ENCODE results near the gene SLC44A1. TPM values are rescaled to one million over a fixed set of nuclear protein-coding genes. Genes with fewer than 3 reads are reported as not detected.
A peak's percentile ranks its signal among the peaks of the same experiment; 100 is the strongest.
"Not testable (repeated sequence)": the region's sequence is repeated elsewhere in the genome, so short reads cannot be mapped to it uniquely, and the experiment has no call there.

SLC44A1 gene
- total RNA-seq, 1 experiment from 2014 or later: 15.2 TPM

DNA sequence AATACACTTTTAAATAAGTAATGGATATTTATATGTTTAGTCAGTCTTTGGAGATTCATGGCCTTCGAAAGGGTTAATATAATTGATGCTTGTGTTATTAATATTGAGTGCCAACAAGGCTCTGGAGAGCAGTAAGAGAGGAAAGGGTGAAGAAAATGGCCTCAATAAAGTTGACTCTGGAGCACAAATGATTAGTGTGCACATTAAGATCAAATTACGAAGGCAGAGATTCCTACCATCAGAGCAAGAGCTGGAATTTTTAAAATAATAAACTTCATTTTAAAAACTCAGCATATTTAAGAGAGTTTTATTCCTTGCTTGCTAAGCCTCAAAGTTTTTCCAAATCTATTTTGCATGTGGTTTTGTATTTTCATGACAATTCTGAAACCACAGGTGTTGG lies 14.8 kb downstream of the SLC44A1 start:
- no peaks in the 10 kb centered on the region for H3K36me3 Mint-ChIP-seq (ENCODE audit: insufficient read depth, unreplicated experiment)
- POLR2A ChIA-PET: interaction anchor here (1.7 kb wide), 1 partner anchor 14 kb away, joined by 4 read pairs; no protein-coding TSS in a partner anchor
- H3K27me3 Mint-ChIP-seq (ENCODE audit: insufficient read depth, unreplicated experiment): no peaks in the 10 kb centered on the region
- CTCF ChIA-PET: no interaction called here
- intact Hi-C loops (cut with micrococcal nuclease): no loop called here
- DNase-seq (ENCODE audit: unreplicated experiment): no peak
- no TSS peak for BruUV-seq (replicated peaks)
- H3K9me3 Mint-ChIP-seq (ENCODE audit: unreplicated experiment): no peaks in the 10 kb centered on the region
- no peak overlapping the region for H3K4me3 Mint-ChIP-seq (ENCODE audit: unreplicated experiment)
- TF ChIP-seq, protein P1, sequence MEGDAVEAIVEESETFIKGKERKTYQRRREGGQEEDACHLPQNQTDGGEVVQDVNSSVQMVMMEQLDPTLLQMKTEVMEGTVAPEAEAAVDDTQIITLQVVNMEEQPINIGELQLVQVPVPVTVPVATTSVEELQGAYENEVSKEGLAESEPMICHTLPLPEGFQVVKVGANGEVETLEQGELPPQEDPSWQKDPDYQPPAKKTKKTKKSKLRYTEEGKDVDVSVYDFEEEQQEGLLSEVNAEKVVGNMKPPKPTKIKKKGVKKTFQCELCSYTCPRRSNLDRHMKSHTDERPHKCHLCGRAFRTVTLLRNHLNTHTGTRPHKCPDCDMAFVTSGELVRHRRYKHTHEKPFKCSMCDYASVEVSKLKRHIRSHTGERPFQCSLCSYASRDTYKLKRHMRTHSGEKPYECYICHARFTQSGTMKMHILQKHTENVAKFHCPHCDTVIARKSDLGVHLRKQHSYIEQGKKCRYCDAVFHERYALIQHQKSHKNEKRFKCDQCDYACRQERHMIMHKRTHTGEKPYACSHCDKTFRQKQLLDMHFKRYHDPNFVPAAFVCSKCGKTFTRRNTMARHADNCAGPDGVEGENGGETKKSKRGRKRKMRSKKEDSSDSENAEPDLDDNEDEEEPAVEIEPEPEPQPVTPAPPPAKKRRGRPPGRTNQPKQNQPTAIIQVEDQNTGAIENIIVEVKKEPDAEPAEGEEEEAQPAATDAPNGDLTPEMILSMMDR (IDR thresholded peaks at IDR 0.05; ENCODE audit: unreplicated experiment): no peak
- no peak overlapping the region for H3K27ac Mint-ChIP-seq (ENCODE audit: low read depth, unreplicated experiment)
- peaks cover 29% of the 10 kb centered on the region for H3K4me1 Mint-ChIP-seq (ENCODE audit: insufficient read depth, unreplicated experiment)

DNA sequence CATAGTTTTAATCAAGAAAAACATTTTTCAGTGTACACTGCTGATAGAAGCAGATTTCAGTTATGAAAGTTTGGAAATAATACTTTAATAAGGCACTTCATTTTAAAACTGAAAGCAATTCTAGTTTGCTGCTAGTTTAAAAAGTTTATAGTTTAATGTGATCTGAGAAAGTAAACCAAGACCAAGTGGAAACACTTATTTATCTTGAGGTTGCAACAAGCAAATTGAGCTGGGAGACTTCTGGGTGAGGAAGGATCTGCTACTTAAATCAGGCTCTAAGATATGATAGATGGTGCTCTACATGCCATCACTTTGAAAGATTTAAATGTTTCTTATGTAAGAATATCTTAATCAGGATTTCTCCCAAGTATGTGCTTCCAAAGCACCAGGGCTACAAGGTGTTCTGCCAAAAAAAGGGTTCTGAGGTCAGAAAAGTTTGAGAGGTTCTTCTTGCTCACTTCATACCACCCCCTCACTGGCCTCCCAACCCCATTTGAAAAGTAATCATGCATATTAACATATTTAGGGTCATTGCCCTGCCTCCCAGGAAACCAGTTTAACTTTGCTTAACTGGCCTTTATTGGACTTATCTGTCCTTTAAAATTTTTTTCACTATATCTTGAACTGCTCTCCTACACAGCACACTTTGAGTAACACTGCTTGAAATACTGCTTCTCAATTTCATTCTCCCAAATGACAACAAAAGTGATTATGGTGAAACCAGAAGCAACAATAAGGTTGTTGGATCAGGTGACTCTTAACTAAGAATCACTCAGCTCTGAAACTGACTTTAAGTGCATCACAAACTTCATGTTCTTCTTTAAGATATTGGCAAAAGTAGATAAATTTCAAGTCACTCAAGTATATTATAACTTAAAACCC lies 15.5 kb downstream of the SLC44A1 start:
- ChIA-PET CTCF (interaction anchor here (1.4 kb wide), 1 partner anchor 100 kb away, joined by 3 read pairs; no protein-coding TSS in a partner anchor), POLR2A (interaction anchor here (0.6 to 1.7 kb wide), 3 partner anchors 15 to 104 kb away, joined by 3 to 4 read pairs (median 4); no protein-coding TSS in a partner anchor)
- TF ChIP-seq, protein P1 (IDR thresholded peaks at IDR 0.05; ENCODE audit: unreplicated experiment): no peak
- no TSS peak for BruUV-seq (replicated peaks)
- Mint-ChIP-seq H3K4me1 (ENCODE audit: insufficient read depth, unreplicated experiment) (peaks cover 27% of the 10 kb centered on the region), H3K27ac (ENCODE audit: low read depth, unreplicated experiment) (no peak overlapping the region), H3K9me3 (ENCODE audit: unreplicated experiment) (no peaks in the 10 kb centered on the region), H3K27me3 (ENCODE audit: insufficient read depth, unreplicated experiment) (no peaks in the 10 kb centered on the region), H3K4me3 (ENCODE audit: unreplicated experiment) (no peak overlapping the region), H3K36me3 (ENCODE audit: insufficient read depth, unreplicated experiment) (no peaks in the 10 kb centered on the region)
- intact Hi-C loops (cut with micrococcal nuclease): loop anchor here (5.0 kb wide), 1 partner anchor 37 kb away; no protein-coding TSS in a partner anchor
- no peak for DNase-seq (ENCODE audit: unreplicated experiment)

DNA sequence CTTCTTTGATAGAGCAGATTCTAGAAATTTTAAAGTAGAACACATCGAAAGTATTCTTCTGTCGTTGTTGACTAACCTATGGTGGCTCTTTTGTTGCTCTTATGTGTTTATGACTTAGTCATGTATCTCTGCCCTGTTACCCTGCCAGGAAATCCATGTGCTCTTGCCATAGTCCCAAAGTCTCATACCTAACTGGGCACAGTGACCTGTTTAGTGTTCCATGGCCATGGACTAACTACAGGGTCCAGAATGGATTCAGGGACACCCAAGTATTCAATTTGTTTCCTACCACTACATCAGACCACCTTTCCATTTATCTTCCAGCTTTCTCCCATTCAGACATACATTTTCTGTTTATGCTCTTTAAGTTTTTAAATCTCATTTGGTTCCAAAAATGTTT lies 18.0 kb downstream of the SLC44A1 start:
- H3K4me1 Mint-ChIP-seq (ENCODE audit: insufficient read depth, unreplicated experiment): peaks cover 26% of the 10 kb centered on the region
- no peak overlapping the region for H3K27ac Mint-ChIP-seq (ENCODE audit: low read depth, unreplicated experiment)
- ChIA-PET CTCF (interaction anchor here (0.5 to 1.1 kb wide), 4 partner anchors 10 to 399 kb away, joined by 3 to 6 read pairs (median 4); no protein-coding TSS in a partner anchor), POLR2A (interaction anchor here (0.9 to 2.4 kb wide), 2 partner anchors 17 to 34 kb away, joined by 3 to 15 read pairs; partner anchors contain the start of gene SLC44A1)
- H3K4me3 Mint-ChIP-seq (ENCODE audit: unreplicated experiment): no peak overlapping the region
- BruUV-seq (replicated peaks): no TSS peak
- no peaks in the 10 kb centered on the region for H3K36me3 Mint-ChIP-seq (ENCODE audit: insufficient read depth, unreplicated experiment)
- intact Hi-C loops (cut with micrococcal nuclease): loop anchor here (5.0 kb wide), 1 partner anchor 35 kb away; no protein-coding TSS in a partner anchor
- TF ChIP-seq, protein P1 (IDR thresholded peaks at IDR 0.05; ENCODE audit: unreplicated experiment): no peak
- no peak for DNase-seq (ENCODE audit: unreplicated experiment)
- peaks cover 15% of the 10 kb centered on the region for H3K9me3 Mint-ChIP-seq (ENCODE audit: unreplicated experiment)
- H3K27me3 Mint-ChIP-seq (ENCODE audit: insufficient read depth, unreplicated experiment): no peaks in the 10 kb centered on the region

DNA sequence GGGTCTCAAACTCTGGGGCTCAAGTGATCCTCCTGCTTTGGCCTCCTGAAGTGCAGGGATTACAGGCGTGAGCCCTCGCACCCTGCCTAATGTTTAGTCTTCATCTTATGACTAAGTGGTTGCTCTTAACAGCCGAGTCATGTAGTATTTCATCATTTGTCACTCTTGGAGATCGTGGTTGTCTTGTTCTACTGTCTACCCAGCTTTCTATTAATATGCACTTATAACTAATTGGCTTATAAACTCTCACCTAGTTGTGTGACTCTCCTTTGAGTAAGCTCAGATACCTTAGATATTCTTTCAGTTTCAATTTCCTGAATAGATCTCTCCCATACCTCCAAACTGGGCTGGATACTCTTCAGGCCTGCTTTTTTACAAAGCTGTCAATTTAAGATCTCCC lies 19.9 kb downstream of the SLC44A1 start:
- H3K4me3 Mint-ChIP-seq (ENCODE audit: unreplicated experiment): no peak overlapping the region
- peak overlapping the region; percentile 6 for H3K27ac Mint-ChIP-seq (ENCODE audit: low read depth, unreplicated experiment)
- no peaks in the 10 kb centered on the region for H3K36me3 Mint-ChIP-seq (ENCODE audit: insufficient read depth, unreplicated experiment)
- H3K9me3 Mint-ChIP-seq (ENCODE audit: unreplicated experiment): peaks cover 17% of the 10 kb centered on the region
- no peaks in the 10 kb centered on the region for H3K27me3 Mint-ChIP-seq (ENCODE audit: insufficient read depth, unreplicated experiment)
- ChIA-PET POLR2A (interaction anchor here (1.4 kb wide), 1 partner anchor 17 kb away, joined by 3 read pairs; no protein-coding TSS in a partner anchor), CTCF (interaction anchor here (0.7 to 1.7 kb wide), 4 partner anchors 10 to 154 kb away, joined by 3 to 5 read pairs (median 4); no protein-coding TSS in a partner anchor)
- TF ChIP-seq, protein P1 (IDR thresholded peaks at IDR 0.05; ENCODE audit: unreplicated experiment): no peak
- peak; percentile 53 for DNase-seq (ENCODE audit: unreplicated experiment)
- intact Hi-C loops (cut with micrococcal nuclease): loop anchor here (5.0 kb wide), 1 partner anchor 33 kb away; no protein-coding TSS in a partner anchor
- peaks cover 16% of the 10 kb centered on the region for H3K4me1 Mint-ChIP-seq (ENCODE audit: insufficient read depth, unreplicated experiment)
- no TSS peak for BruUV-seq (replicated peaks)

DNA sequence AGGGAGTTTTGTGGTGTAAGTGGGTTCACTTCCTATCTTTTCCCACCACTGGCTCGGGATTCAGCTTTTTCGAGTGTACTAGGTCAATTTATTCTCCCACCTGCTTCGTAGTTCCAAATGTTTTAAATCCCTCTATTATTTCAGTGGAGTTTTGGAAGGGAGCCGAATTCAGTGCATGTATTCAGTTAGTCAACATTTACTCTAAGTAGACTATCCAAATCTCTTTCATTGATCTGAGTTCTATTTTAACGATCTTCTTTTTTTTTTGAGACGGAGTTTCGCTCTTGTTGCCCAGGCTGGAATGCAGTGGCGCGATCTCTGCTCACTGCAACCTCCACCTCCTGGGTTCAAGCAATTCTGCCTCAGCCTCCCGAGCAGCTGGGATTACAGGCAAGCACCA lies 23.8 kb downstream of the SLC44A1 start:
- H3K4me1 Mint-ChIP-seq (ENCODE audit: insufficient read depth, unreplicated experiment); BruUV-seq (replicated peaks); H3K4me3 Mint-ChIP-seq (ENCODE audit: unreplicated experiment); H3K27ac Mint-ChIP-seq (ENCODE audit: low read depth, unreplicated experiment); H3K36me3 Mint-ChIP-seq (ENCODE audit: insufficient read depth, unreplicated experiment); DNase-seq (ENCODE audit: unreplicated experiment); intact Hi-C loops (cut with micrococcal nuclease); H3K27me3 Mint-ChIP-seq (ENCODE audit: insufficient read depth, unreplicated experiment): not testable (repeated sequence)
- peaks cover 17% of the 10 kb centered on the region for H3K9me3 Mint-ChIP-seq (ENCODE audit: unreplicated experiment)
- ChIA-PET POLR2A (interaction anchor here (1.4 kb wide), 1 partner anchor 23 kb away, joined by 7 read pairs; the partner anchor contains the start of gene SLC44A1), CTCF (interaction anchor here (0.6 kb wide), 1 partner anchor 21 kb away, joined by 3 read pairs; no protein-coding TSS in a partner anchor)

All from MCF 10A (cell line).